Muscle layer of duodenum (tissue), 2 donors: ENCODE measurements around the gene CARD11.

Experiments
- H3K27ac ChIP-seq: one replicate; pipeline ENCODE4 v1.7.0; 2013; ENCODE audit warnings: mild to moderate bottlenecking, low read length
- H3K27me3 ChIP-seq: one replicate; pipeline ENCODE4 v1.7.0; 2013; ENCODE audit warnings: low read depth, mild to moderate bottlenecking, control low read depth, low read length
- H3K36me3 ChIP-seq, 2 donors: one replicate each; pipeline ENCODE4 v1.7.0; 2013; ENCODE audit warnings: low read length in 2 of 2, control low read depth in 1 of 2, mild to moderate bottlenecking in 1 of 2; ENCODE audit not compliant: insufficient read depth in 2 of 2, control insufficient read depth in 1 of 2
- H3K4me1 ChIP-seq, 2 donors: one replicate each; pipeline ENCODE4 v1.7.0; 2013; ENCODE audit warnings: low read length in 2 of 2, mild to moderate bottlenecking in 2 of 2, control low read depth in 1 of 2, moderate library complexity in 1 of 2; ENCODE audit not compliant: insufficient read depth in 2 of 2, control insufficient read depth in 1 of 2
- H3K4me3 ChIP-seq, 2 donors: one replicate each; pipeline ENCODE4 v1.7.0; 2013; ENCODE audit warnings: low read length in 2 of 2, low read depth in 1 of 2, mild to moderate bottlenecking in 1 of 2
- H3K9me3 ChIP-seq, 2 donors: one replicate each; pipeline ENCODE4 v1.7.0; 2013; ENCODE audit warnings: low read length in 2 of 2, control low read depth in 1 of 2, mild to moderate bottlenecking in 1 of 2; ENCODE audit not compliant: control insufficient read depth in 1 of 2
- donor health status: healthy.

Gene CARD11

GRCh38 chr7:2937701-2938513, 105.8 kb downstream of the CARD11 start:
- Histone ChIP-seq H3K27ac (no peak overlapping the region), H3K36me3 (no peaks in the 10 kb centered on the region), H3K4me1 (no peaks in the 10 kb centered on the region), H3K9me3 (no peaks in the 10 kb centered on the region), H3K27me3 (no peaks in the 10 kb centered on the region), H3K4me3 (no peak overlapping the region)

GRCh38 chr7:2936891-2937580, 106.6 kb downstream of the CARD11 start:
- Histone ChIP-seq H3K36me3 (no peaks in the 10 kb centered on the region), H3K27me3 (no peaks in the 10 kb centered on the region), H3K4me1 (no peaks in the 10 kb centered on the region), H3K9me3 (no peaks in the 10 kb centered on the region), H3K4me3 (no peak overlapping the region), H3K27ac (no peak overlapping the region)

DNA sequence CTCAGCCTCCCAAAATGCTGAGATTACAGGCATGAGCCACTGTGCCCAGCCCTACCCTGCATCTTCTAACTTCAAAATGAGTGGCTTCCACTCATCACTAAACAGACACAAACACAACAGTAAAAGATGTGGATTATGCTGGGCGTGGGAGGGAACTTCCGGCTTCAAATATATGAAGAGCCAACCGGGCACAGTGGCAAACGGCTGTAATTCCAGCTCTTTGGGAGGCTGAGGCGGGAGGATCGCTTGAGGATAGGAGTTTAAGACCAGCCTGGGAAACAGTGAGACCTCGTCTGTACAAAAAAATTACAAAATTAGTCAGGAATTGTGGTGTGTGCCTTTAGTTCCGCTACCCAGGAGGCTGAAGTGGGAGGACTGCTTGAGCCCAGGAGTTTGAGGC, 107.4 kb downstream of the CARD11 start:
- no peaks in the 10 kb centered on the region for H3K36me3 ChIP-seq
- no peak overlapping the region for H3K4me3 ChIP-seq
- H3K9me3 ChIP-seq, result no peaks in the 10 kb centered on the region
- no peak overlapping the region for H3K27ac ChIP-seq
- no peaks in the 10 kb centered on the region for H3K27me3 ChIP-seq
- H3K4me1 ChIP-seq, result no peaks in the 10 kb centered on the region

- peaks cover 7% of the 10 kb centered on the region for H3K27me3 ChIP-seq
- H3K27ac ChIP-seq, result no peak overlapping the region
- H3K4me3 ChIP-seq, result no peak overlapping the region
- H3K36me3 ChIP-seq, result no peaks in the 10 kb centered on the region
- H3K4me1 ChIP-seq, result no peaks in the 10 kb centered on the region
- no peaks in the 10 kb centered on the region for H3K9me3 ChIP-seq
Measured at GRCh38 chr7:2934984-2935740, 108.5 kb downstream of the CARD11 start.

DNA sequence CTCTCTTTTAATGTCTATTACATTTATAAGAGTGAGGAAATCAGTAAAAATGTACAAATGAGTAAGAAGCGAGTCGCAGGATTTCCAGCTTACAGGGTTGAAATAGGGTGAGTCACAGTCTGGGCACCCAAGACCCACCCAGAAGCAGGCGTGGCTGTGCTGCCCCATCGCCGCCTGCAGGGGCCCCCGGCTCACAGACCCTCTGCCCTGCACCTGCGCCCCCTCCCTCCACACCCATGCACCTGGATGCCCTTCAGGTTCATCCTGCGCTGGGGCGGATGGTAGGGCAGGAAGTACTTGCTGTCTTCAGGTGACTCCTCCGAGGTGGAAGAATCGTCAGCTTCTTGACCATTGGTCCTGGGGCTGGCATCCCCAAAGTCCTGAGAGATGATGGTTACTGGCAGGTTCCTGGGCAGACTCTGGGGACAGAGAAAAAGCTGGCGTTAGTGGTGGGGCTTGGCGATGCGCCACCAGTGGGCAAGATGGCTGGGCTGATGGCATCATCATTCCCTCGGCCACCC, 109.4 kb downstream of the CARD11 start:
- Histone ChIP-seq H3K27ac (no peak overlapping the region), H3K4me3 (no peak overlapping the region), H3K27me3 (peaks cover 7% of the 10 kb centered on the region), H3K9me3 (no peaks in the 10 kb centered on the region), H3K36me3 (no peaks in the 10 kb centered on the region), H3K4me1 (no peaks in the 10 kb centered on the region)

GRCh38 chr7:2932402-2933251, 111.0 kb downstream of the CARD11 start:
- H3K27me3 ChIP-seq, result peaks cover 7% of the 10 kb centered on the region
- H3K9me3 ChIP-seq, result no peaks in the 10 kb centered on the region
- no peak overlapping the region for H3K27ac ChIP-seq
- H3K36me3 ChIP-seq, result no peaks in the 10 kb centered on the region
- H3K4me1 ChIP-seq, result no peaks in the 10 kb centered on the region
- H3K4me3 ChIP-seq, result no peak overlapping the region

DNA sequence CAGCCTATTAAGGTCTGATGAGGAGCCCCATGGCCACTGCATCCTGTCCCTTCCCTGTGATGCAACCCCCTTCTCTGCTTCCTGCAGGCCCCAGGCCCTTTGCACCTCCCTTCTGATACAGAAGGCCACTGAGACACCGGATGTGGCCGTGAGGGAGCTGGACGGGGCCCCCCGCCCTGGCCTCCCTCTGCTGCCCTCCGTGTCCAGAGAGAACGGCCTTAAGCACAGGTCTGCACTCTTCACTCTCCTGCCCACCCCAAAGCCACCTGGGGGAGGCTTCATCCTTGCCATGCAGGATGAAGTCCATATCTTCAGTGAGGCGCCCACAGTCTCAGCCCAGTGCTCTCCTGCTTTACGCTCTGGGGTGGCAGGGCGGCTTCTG, 112.6 kb downstream of the CARD11 start:
- H3K27ac ChIP-seq, result no peak overlapping the region
- no peaks in the 10 kb centered on the region for H3K4me1 ChIP-seq
- no peaks in the 10 kb centered on the region for H3K9me3 ChIP-seq
- H3K36me3 ChIP-seq, result no peaks in the 10 kb centered on the region
- no peak overlapping the region for H3K4me3 ChIP-seq
- peaks cover 7% of the 10 kb centered on the region for H3K27me3 ChIP-seq

DNA sequence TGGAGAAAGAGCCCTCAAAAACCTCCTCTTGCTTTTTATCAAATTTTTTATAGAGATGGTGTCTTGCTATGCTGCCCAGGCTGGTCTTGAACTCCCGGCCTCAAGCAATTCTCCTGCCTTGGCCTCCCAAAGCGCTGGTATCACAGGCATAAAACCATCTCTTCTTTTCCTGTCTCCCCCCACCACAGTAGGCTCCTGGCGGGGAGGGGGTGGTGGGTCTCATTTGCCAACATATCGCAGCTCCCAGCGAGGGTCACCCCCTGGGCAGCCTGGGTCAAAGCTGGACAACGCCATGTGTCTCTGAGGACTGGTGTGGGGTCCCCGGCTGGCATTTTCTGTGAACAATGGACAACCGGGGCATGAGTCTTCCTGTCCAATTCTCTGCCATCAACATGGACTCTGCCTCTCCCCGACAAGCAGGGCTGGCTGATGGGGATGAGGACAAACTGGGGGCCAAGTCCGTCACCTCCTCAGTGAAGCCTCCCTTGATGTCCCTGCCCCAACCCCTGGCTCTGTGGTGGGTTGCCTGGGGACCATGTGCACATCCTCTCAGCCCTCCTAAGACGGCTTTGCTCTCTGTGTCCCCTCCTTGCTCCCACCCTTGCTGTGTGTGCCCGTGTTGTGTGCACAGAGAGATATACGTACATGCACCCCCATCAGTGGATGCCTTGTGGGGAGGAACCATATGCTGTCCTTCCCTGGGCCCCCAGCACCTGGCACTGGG, 113.2 kb downstream of the CARD11 start:
- Histone ChIP-seq H3K4me1 (no peaks in the 10 kb centered on the region), H3K9me3 (no peaks in the 10 kb centered on the region), H3K36me3 (no peaks in the 10 kb centered on the region), H3K27me3 (peaks cover 7% of the 10 kb centered on the region), H3K27ac (no peak overlapping the region), H3K4me3 (no peak overlapping the region)

DNA sequence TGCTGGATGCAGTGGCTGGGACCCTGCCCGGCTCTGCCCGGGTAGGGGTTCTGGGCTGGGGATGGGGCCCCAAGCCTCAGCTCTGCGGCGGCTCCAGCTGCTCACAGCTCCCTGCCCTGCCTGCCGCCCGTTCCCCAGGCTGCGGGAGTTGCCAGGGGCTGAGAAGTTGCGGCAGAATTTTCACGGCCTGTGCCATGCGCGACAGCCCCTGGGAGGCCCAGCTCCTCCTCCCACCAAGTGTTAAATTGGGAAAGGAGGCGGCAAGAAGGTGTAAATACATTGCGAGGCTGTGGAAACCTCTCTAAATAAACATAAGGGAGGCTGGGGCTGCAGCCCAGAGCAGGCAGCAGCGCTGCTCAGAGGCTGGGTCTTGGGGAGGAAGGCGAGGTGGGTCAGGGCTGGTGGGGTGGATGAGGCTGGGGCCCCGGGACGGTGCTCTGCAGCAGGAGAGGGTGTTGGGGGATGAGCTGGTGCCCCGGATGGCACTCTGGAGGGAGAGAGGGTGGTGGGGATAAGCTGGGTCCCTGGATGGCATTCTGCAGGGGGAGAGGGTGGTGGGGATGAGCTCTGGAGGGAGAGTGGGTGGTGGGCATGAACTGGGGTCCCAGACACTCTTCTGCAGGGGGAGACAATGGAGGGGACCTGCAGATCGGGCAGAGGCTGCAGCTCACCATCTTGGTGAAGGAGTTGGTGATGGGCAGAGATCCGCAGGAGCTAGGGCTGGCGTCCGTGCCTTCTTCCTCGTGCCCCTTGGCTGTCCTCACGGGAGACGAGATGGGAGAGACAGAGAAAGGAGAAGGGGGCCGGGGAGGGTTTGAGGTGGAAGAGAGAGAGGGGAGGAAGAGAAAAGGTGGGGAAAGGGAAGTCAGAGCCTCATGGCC, 114.1 kb downstream of the CARD11 start:
- Histone ChIP-seq H3K9me3 (no peaks in the 10 kb centered on the region), H3K4me3 (no peak overlapping the region), H3K27ac (no peak overlapping the region), H3K4me1 (no peaks in the 10 kb centered on the region), H3K36me3 (no peaks in the 10 kb centered on the region), H3K27me3 (peaks cover 7% of the 10 kb centered on the region)
